AG04450 (cell line): ENCODE results near the gene UAP1L1. TPM values are rescaled to one million over a fixed set of nuclear protein-coding genes. Genes with fewer than 3 reads are reported as not detected.

ENCODE experiments used
- CTCF ChIA-PET: fragments of 300-600, 350-600 bp; formaldehyde crosslinking; extraction: SDS; loops from one replicate; lab custom pipeline; 2022; ENCODE audit warnings: antibody characterized with exemption, inconsistent platforms; lab: Charles Lee
- POLR2A ChIA-PET: fragments of 350-600 bp; formaldehyde crosslinking; extraction: SDS; loops from one replicate; lab custom pipeline; 2021; ENCODE audit warnings: antibody characterized with exemption, inconsistent platforms; lab: Yijun Ruan, JAX
- DNase-seq: peaks from one replicate; pipeline ENCODE4 v3.0.0-alpha.2; 2011; ENCODE audit warnings: low read depth, low spot score
- H3K27ac ChIP-seq: one replicate; pipeline ENCODE4 v1.5.1; 2012; ENCODE audit warnings: low read depth, low read length, control low read depth
- H3K27me3 ChIP-seq: one replicate; pipeline ENCODE4 v1.6.0; 2012; ENCODE audit warnings: low read length; ENCODE audit not compliant: control insufficient read depth, insufficient read depth
- H3K4me3 ChIP-seq: 2 replicates; pipeline ENCODE4 v1.5.1; 2011; ENCODE audit warnings: mild to moderate bottlenecking, low read depth, low read length, control low read depth
- H3K9me3 ChIP-seq: 2 replicates; pipeline ENCODE4 v1.5.1; 2012; ENCODE audit warnings: low read length; ENCODE audit not compliant: control insufficient read depth, insufficient read depth
- polyA plus RNA-seq: library from polyadenylated mRNA; depleted of rRNA; stranded (reverse); fragments of >200 nt; gene quantifications from 2 replicates; pipeline ENCODE4 v1.2.3, GENCODE V29; 2011
- TF ChIP-seq, protein P1 (sequence below): IDR thresholded peaks from 2 replicates; pipeline ENCODE4 v1.5.1; 2011; ENCODE audit warnings: low read depth, low read length, control low read depth, inconsistent platforms

The UAP1L1 gene
- polyA plus RNA-seq, 1 experiment = 5.1 TPM

DNA sequence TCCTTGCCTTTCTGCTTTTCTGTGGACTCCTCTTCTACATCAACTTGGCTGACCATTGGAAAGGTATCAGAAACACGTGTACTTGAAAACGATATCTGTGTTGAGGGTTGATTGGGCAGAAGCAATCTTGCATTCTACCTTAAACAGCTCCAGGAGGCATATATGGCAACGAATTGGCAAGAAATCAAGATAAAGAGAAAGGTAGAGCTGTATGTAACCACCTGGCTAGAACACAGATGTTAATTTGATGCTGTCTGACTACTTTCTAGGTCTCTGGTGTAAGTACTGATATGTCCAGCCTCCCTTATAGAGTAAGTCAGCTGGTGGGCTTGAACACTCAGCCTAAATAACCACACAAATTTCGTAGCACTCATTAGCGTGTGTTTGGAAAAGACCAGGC lies 10.8 kb downstream of the UAP1L1 start:
- TF ChIP-seq, protein P1, sequence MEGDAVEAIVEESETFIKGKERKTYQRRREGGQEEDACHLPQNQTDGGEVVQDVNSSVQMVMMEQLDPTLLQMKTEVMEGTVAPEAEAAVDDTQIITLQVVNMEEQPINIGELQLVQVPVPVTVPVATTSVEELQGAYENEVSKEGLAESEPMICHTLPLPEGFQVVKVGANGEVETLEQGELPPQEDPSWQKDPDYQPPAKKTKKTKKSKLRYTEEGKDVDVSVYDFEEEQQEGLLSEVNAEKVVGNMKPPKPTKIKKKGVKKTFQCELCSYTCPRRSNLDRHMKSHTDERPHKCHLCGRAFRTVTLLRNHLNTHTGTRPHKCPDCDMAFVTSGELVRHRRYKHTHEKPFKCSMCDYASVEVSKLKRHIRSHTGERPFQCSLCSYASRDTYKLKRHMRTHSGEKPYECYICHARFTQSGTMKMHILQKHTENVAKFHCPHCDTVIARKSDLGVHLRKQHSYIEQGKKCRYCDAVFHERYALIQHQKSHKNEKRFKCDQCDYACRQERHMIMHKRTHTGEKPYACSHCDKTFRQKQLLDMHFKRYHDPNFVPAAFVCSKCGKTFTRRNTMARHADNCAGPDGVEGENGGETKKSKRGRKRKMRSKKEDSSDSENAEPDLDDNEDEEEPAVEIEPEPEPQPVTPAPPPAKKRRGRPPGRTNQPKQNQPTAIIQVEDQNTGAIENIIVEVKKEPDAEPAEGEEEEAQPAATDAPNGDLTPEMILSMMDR = no peak
- Histone ChIP-seq H3K27ac (no peak overlapping the region), H3K4me3 (no peak overlapping the region), H3K9me3 (no peaks in the 10 kb centered on the region), H3K27me3 (no peaks in the 10 kb centered on the region)
- POLR2A ChIA-PET = interaction anchor here (2.1 kb wide), 1 partner anchor 100 kb away, joined by 12 read pairs; the partner anchor contains the start of genes ANAPC2 and SSNA1
- DNase-seq = no peak
- CTCF ChIA-PET = interaction anchor here (0.7 kb wide), 1 partner anchor 149 kb away, joined by 3 read pairs; no protein-coding TSS in a partner anchor

DNA sequence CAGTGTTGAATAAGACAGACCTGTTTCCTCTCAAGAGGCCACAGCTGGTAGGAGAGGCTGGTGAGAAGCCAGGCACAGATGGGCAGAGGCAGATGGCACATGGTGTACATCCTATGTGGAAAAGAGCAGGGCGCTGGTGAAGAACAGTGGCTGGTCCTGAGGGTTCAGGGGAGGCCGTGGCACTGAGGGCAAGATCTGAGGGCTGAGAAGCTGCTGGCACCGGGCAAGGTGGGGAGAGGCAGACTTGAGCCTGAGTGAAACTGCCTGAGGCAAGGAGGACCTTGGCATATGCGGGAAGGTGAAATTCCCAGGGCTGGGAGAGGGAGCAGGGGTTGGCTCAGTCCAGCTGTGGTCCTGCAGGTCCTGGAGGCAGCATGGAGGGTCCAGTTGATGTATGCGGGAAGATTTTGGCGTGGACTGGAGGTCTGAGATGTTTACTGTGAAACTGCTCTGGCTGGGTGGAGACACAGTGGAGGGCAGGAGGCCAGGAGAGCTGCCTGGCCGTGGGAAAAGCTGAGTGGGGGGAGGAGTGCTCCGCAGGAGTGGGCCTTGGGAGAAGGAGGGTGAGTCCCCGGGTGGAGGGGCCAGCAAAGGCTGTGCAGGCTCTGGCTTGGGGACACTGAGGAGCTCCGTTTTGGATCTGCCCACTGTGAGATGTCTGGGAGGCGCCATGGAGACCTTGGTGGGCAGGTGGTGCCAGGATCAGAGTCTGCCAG lies 12.1 kb downstream of the UAP1L1 start:
- H3K9me3 ChIP-seq = no peaks in the 10 kb centered on the region
- ChIA-PET CTCF (no interaction called here), POLR2A (no interaction called here)
- H3K4me3 ChIP-seq = no peak overlapping the region
- DNase-seq = no peak
- no peaks in the 10 kb centered on the region for H3K27me3 ChIP-seq
- H3K27ac ChIP-seq = no peak overlapping the region
- TF ChIP-seq, protein P1 = no peak

DNA sequence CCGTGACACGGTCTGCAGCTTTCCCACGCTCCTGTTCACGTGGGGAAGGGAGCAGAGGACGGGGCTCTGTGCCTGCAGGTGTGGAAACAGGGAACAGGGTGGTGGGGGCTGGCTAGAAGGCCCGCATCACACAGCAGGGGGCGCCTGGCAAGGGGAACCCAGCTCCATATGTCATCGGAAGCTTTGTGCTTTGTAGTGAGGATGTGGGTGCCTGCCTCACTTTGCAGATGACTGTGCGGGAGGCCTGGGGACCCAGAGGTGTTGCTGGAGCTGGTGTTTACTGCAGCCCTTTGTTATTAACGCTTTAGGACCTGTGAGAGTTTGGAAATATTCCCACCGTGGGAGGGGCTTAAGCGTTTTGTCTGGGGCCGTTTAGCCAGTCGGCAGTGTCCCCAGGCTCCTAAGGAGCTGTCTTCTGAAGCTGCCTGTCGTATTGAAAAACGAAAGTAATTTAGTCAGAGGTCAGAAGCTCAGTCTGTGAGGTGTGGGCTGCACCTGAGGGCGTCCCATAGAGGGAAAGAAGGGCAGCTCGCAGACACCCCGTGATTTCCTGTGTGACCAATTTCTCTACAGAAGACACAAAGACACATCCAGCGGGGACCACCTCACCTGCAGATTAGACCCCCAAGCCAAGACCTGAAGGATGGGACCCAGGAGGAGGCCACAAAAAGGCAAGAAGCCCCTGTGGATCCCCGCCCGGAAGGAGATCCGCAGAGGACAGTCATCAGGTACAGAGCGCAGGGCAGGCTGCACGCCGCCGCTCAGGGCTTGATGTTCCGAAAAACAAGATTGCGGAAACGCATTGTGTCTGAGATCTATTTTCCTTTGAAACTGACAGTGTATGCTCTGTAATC lies 18.6 kb downstream of the UAP1L1 start:
- DNase-seq = no peak
- Histone ChIP-seq H3K9me3 (no peaks in the 10 kb centered on the region; the same call in 1 of the 2 replicates), H3K27ac (no peak overlapping the region), H3K4me3 (no peak overlapping the region), H3K27me3 (no peaks in the 10 kb centered on the region)
- CTCF ChIA-PET = no interaction called here
- TF ChIP-seq, protein P1 = peak; percentile 18; the same call in 1 of the 2 replicates
- POLR2A ChIA-PET = interaction anchor here (1.2 kb wide), 1 partner anchor 9 kb away, joined by 5 read pairs; the partner anchor contains the start of gene MAN1B1

GRCh38 chr9:137096785-137097546 lies 19.6 kb downstream of the UAP1L1 start:
- H3K4me3 ChIP-seq = no peak overlapping the region
- H3K9me3 ChIP-seq = peaks cover 7% of the 10 kb centered on the region
- H3K27me3 ChIP-seq = no peaks in the 10 kb centered on the region
- TF ChIP-seq, protein P1 = no peak
- no peak overlapping the region for H3K27ac ChIP-seq
- ChIA-PET CTCF (no interaction called here), POLR2A (no interaction called here)
- no peak for DNase-seq
